Heart left ventricle (tissue), 16 donors: Measurements from ENCODE around the gene APOBEC3F. TPM values are rescaled to one million over a fixed set of nuclear protein-coding genes. Genes with fewer than 3 reads are reported as not detected.
A peak's percentile ranks its signal among the peaks of the same experiment; 100 is the strongest.

ENCODE experiments used
- ATAC-seq, 4 donors: fragments of 200-7000 bp; cut with Tn5 transposase; one replicate each; pipeline ENCODE4 v1.9.1; 2020 to 2022; ENCODE audit warnings: moderate library complexity in 4 of 4, mild to moderate bottlenecking in 3 of 4, moderate number of reproducible peaks in 1 of 4
- DNase-seq, 5 donors: peaks; one replicate each; pipeline ENCODE4 v3.0.0-alpha.2; 2020
- H3K27ac ChIP-seq, 12 donors: fragments of 200-600 bp; sonication (generic) in 4 of 12; one replicate each; pipeline versions ENCODE4 v1.5.0 to v1.8.0; 2016 to 2022; ENCODE audit warnings: mild to moderate bottlenecking in 2 of 12
- H3K27me3 ChIP-seq, 9 donors: fragments of 200-600 bp; sonication (generic) in 2 of 9; one replicate each; pipeline versions ENCODE4 v1.5.1 to v1.8.0; 2016 to 2022; ENCODE audit warnings: mild to moderate bottlenecking in 3 of 9
- H3K36me3 ChIP-seq, 9 donors: fragments of 200-600 bp; sonication (generic) in 2 of 9; one replicate each; pipeline versions ENCODE4 v1.5.0 to v1.8.0; 2018 to 2022; ENCODE audit warnings: mild to moderate bottlenecking in 2 of 9
- H3K4me1 ChIP-seq, 12 donors: fragments of 200-600 bp; sonication (generic) in 4 of 12; one replicate each; pipeline versions ENCODE4 v1.5.0 to v1.8.0; 2016 to 2022; ENCODE audit warnings: mild to moderate bottlenecking in 3 of 12
- H3K4me3 ChIP-seq, 12 donors: fragments of 200-600 bp; sonication (generic) in 4 of 12; one replicate each; pipeline versions ENCODE4 v1.5.0 to v1.8.0; 2017 to 2022; ENCODE audit warnings: mild to moderate bottlenecking in 9 of 12, moderate library complexity in 4 of 12
- H3K9me3 ChIP-seq, 12 donors: fragments of 200-600 bp; sonication (generic) in 4 of 12; one replicate each; pipeline versions ENCODE4 v1.5.0 to v1.8.0; 2016 to 2022; ENCODE audit warnings: mild to moderate bottlenecking in 1 of 12
- POLR2A ChIP-seq, 2 donors: fragments of 450-650 bp; IDR thresholded peaks; one replicate each; pipeline ENCODE4 v1.6.1; 2017; ENCODE audit warnings: antibody characterized with exemption in 2 of 2, mild to moderate bottlenecking in 2 of 2, moderate library complexity in 2 of 2
- WGBS, 4 donors: extraction: QIAGEN DNeasy Blood & Tissue Kit in 2 of 4; methylation state at CpG; one replicate each; pipeline versions ENCODE4 v1.1.5 to v1.1.7; 2013 to 2018; 5-methylcytosine and 5-hydroxymethylcytosine counted together
- intact Hi-C, 10 donors: fragments of 100-400 bp; cut with DNase I; formaldehyde crosslinking; loops; one replicate each; pipeline versions ENCODE4 v1.11.1 to v1.14.2; 2022
- polyA plus RNA-seq, 2 donors: library from polyadenylated mRNA; stranded (reverse); fragments of 200-250 nt; gene quantifications; one replicate each; pipeline ENCODE4 v1.2.3, GENCODE V29; 2013
- total RNA-seq, 9 donors: library from RNA; depleted of rRNA in 2 of 9; stranded (reverse); fragments of >200 nt in 2 of 9; fragmentation: NEBNext Ultra II Directional in 3 of 9; extraction: Animal tissue kit (Norgen Biotek cat#: 25700) in 3 of 9; gene quantifications; one replicate each; pipeline versions ENCODE4 v1.1.0 to v1.2.4, GENCODE V29; 2016 to 2023
- TF ChIP-seq, protein P1 (sequence below), 12 donors: fragments of 200-600 bp; sonication (generic) in 4 of 12; IDR thresholded peaks; one replicate each; pipeline versions ENCODE4 v1.5.0 to v1.8.0; 2018 to 2022; ENCODE audit warnings: antibody characterized with exemption in 12 of 12, mild to moderate bottlenecking in 5 of 12
- donor health status: ischemic (EF 13 %, LVEDD 7.1; RV severe dilation, severe dysfunction).
- donor health status: healthy with polysubstance abuse.
- donor health status: DM: no; HTN: yes; CAD: no.
- donor health status: DM: no; HTN: no; CAD: no.
- donor health status: ischemic (EF 25% LVEDD 6.9; RV normal size, moderate dysfunction).
- donor health status: ischemic (EF 25% LVEDD 5.7; RV mildly dilated, moderate dysfunction).
- donor health status: healthy.
- donor health status: DM: yes; HTN: yes; CAD: no.
- donor health status: ischemic (EF 35%, LVEDD 5.7; RV mildly dilated, moderate dysfunction).
- donor health status: nonischemic (EF 11% LVEDD 7.7; RV severe dilation, severe dysfunction).
- donor health status: DM: yes; HTN: yes; CAD: no.
- donor health status: PGD.
- donor health status: ischemic (EF 29% LVEDD 5.4; RV normal size, mild dysfunction).
- donor health status: nonischemic (EF 23%, LVEDD 6.1; RV moderate dilation, normal function).

The APOBEC3F gene
- total and polyA plus RNA-seq, 11 donors: 1.2 to 18.2 (median 4.3) TPM

DNA sequence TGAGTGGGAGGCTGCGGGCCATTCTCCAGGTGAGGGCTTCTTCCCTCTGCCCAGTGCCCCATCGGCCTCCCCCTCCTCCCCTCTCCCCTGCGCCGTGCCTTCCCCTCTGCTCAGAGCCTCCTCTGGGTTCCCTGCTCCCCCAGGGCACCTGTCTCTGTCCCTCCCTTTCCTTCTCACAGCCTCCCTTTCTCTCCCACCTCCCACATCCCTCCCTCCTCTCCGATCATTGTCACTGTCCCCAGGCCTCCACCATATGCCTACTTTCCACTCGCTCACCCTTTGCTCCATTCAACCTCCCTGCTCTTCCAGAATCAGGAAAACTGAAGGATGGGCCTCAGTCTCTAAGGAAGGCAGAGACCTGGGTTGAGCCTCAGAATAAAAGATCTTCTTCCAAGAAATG, 46.4 kb downstream of the APOBEC3F start:
- Histone ChIP-seq H3K27me3 (peaks cover 0 to 5% (median 0%) of the 10 kb centered on the region in 9 donors), H3K9me3 (no peaks in the 10 kb centered on the region), H3K36me3 (peaks cover 0 to 14% (median 0%) of the 10 kb centered on the region in 9 donors), H3K4me1 (peaks cover 0 to 20% (median 0%) of the 10 kb centered on the region in 12 donors), H3K27ac (no peak overlapping the region), H3K4me3 (no peak overlapping the region)
- 87 to 96% (median 93%) methylated on average over 6 of the region's 6 CpGs for WGBS, 4 donors
- TF ChIP-seq, protein P1, sequence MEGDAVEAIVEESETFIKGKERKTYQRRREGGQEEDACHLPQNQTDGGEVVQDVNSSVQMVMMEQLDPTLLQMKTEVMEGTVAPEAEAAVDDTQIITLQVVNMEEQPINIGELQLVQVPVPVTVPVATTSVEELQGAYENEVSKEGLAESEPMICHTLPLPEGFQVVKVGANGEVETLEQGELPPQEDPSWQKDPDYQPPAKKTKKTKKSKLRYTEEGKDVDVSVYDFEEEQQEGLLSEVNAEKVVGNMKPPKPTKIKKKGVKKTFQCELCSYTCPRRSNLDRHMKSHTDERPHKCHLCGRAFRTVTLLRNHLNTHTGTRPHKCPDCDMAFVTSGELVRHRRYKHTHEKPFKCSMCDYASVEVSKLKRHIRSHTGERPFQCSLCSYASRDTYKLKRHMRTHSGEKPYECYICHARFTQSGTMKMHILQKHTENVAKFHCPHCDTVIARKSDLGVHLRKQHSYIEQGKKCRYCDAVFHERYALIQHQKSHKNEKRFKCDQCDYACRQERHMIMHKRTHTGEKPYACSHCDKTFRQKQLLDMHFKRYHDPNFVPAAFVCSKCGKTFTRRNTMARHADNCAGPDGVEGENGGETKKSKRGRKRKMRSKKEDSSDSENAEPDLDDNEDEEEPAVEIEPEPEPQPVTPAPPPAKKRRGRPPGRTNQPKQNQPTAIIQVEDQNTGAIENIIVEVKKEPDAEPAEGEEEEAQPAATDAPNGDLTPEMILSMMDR (IDR thresholded peaks at IDR 0.05): no peak
- TF ChIP-seq POLR2A (IDR thresholded peaks at IDR 0.05): no peak
- no peak for DNase-seq
- intact Hi-C loops: no loop called here
- no peak for ATAC-seq

DNA sequence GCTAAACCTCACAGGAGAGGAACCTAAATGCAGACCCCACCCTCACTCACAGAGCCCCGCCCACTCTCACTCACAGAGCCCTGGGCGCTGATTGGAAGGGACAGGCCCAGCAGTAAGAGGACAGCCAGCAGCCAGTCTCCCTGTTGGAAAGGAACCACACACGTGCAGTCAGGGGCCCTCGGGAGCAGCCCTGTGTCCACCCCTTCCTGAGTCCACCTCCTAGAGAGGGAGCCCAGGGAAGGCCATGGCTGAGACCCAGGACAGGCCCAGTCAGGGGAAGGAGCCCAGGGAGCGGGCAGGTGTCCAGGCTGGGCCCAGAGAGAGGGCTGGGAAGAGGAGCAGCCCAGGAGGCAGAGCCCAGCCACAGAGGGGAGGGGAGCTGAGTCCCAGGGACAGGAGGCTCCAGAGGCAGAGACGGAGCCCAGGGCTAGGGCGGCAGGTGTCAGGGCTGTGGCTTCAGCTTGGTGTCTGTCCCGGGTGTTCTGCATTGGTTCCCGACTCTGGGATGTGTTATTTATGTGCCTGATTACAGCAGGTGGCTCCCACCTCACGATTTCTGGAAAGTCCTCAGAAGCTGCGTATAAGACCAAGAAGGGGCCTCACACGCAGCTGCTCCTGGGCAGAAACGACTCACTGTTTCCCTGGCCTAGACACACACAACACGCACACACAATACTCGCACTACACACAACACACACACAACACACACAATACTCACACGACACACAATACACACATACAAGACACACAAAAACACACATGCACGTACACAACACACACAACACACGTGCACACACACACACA, 47.4 kb downstream of the APOBEC3F start:
- no peak for TF ChIP-seq POLR2A (IDR thresholded peaks at IDR 0.05)
- TF ChIP-seq, protein P1 (IDR thresholded peaks at IDR 0.05): no peak
- peak overlapping the region in 2 of 12 donors; percentile 11 to 15 for H3K27ac ChIP-seq
- 55 to 61% (median 57%) methylated on average over 17 to 18 of the region's 18 CpGs for WGBS, 4 donors
- peaks cover 0 to 5% (median 0%) of the 10 kb centered on the region in 9 donors for H3K27me3 ChIP-seq
- DNase-seq (peak in 3 of 5 donors; percentile 34 to 49 (median 44)), ATAC-seq (peak; percentile 25 to 77 (median 72))
- intact Hi-C loops: no loop called here
- no peaks in the 10 kb centered on the region for H3K9me3 ChIP-seq
- H3K4me3 ChIP-seq: no peak overlapping the region
- H3K4me1 ChIP-seq: peaks cover 0 to 30% (median 0%) of the 10 kb centered on the region in 12 donors
- H3K36me3 ChIP-seq: peaks cover 0 to 7% (median 0%) of the 10 kb centered on the region in 9 donors

DNA sequence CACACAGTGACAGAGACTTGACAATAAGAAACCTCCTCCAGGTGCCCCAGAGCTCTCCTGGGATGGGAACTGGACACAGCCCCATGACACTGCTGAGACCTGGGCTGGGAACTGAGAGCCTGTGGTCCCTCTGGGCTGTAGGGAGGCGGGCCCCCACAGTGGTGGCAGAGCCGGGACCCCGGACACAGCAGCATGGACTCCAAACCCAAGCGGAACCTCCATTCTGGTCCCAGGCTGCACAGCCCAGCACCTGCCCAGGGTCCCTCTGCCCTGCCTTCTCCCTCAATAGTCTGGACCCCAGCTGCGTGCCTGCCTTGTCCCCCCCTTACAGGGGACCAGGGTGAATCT, 48.0 kb downstream of the APOBEC3F start:
- Histone ChIP-seq H3K9me3 (no peaks in the 10 kb centered on the region), H3K27me3 (peaks cover 0 to 5% (median 0%) of the 10 kb centered on the region in 9 donors), H3K36me3 (peaks cover 0 to 5% (median 0%) of the 10 kb centered on the region in 9 donors), H3K4me1 (peaks cover 0 to 31% (median 0%) of the 10 kb centered on the region in 12 donors), H3K27ac (no peak overlapping the region), H3K4me3 (no peak overlapping the region)
- intact Hi-C loops: no loop called here
- no peak for TF ChIP-seq POLR2A (IDR thresholded peaks at IDR 0.05)
- TF ChIP-seq, protein P1 (IDR thresholded peaks at IDR 0.05): no peak
- ATAC-seq (no peak), DNase-seq (no peak)
- WGBS, 4 donors: 78 to 88% (median 84%) methylated on average over 5 of the region's 5 CpGs

DNA sequence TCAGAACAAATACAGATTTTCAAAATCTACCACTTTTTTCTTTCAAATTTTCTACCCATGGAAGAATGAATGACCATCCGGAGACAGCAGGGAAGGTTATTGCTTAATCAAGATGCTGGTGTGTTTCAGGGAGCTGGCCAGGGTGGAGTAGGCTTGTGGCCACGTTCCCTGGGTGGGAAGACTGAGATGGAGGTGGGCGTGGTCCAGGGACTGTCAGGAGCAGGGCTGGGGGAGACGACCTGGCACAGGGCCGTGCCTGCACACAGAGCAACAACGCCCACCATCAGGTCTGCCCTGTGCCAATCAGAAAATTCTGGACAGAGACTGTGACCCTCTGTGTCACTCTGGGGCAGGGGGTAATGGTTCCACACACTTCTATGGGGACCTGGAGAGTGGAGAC, 49.3 kb downstream of the APOBEC3F start:
- Histone ChIP-seq H3K27ac (peak overlapping the region in 1 of 12 donors; percentile 87), H3K4me1 (peaks cover 0 to 34% (median 0%) of the 10 kb centered on the region in 12 donors), H3K27me3 (peaks cover 0 to 5% (median 0%) of the 10 kb centered on the region in 9 donors), H3K36me3 (peaks cover 0 to 5% (median 0%) of the 10 kb centered on the region in 9 donors), H3K4me3 (no peak overlapping the region), H3K9me3 (no peaks in the 10 kb centered on the region)
- TF ChIP-seq POLR2A (IDR thresholded peaks at IDR 0.05): no peak
- TF ChIP-seq, protein P1 (IDR thresholded peaks at IDR 0.05): no peak
- no peak for DNase-seq
- WGBS, 4 donors: 69 to 83% (median 78%) methylated on average over 6 of the region's 6 CpGs
- intact Hi-C loops: no loop called here
- no peak for ATAC-seq
